G401.6 (cell line): ENCODE results near the gene CTSW.
"Not testable (repeated sequence)": the region's sequence is repeated elsewhere in the genome, so short reads cannot be mapped to it uniquely, and the experiment has no call there.

Experiments used
- FAIRE-seq: peaks from 2 replicates; lab custom pipeline; 2012; peaks lifted over from hg19 to GRCh38; lab: Jason Lieb, UNC

Gene CTSW, protein sequence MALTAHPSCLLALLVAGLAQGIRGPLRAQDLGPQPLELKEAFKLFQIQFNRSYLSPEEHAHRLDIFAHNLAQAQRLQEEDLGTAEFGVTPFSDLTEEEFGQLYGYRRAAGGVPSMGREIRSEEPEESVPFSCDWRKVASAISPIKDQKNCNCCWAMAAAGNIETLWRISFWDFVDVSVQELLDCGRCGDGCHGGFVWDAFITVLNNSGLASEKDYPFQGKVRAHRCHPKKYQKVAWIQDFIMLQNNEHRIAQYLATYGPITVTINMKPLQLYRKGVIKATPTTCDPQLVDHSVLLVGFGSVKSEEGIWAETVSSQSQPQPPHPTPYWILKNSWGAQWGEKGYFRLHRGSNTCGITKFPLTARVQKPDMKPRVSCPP

DNA sequence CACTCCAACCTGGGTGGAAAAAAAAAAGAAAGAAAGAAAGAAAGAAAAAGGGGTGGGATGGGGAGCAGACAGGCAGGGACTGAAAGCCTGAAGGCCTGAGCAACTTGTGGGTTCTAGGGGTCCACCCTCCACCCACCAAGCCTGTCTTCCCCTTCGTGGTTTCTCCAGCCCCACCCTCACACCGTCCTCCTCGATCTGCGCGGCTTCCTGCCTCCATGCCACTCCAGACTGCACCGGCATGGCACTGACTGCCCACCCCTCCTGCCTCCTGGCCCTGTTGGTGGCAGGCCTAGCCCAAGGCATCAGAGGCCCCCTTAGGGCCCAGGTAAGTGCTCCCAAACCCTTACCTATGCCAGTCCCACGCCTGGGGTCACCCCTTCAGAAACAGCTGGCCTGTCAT lies at the start of gene CTSW:
CTSW (plus strand) TSS at position 221 of the 400 bp plus-strand sequence; CDS start at position 239, 18 bp downstream.
- no peak for FAIRE-seq

DNA sequence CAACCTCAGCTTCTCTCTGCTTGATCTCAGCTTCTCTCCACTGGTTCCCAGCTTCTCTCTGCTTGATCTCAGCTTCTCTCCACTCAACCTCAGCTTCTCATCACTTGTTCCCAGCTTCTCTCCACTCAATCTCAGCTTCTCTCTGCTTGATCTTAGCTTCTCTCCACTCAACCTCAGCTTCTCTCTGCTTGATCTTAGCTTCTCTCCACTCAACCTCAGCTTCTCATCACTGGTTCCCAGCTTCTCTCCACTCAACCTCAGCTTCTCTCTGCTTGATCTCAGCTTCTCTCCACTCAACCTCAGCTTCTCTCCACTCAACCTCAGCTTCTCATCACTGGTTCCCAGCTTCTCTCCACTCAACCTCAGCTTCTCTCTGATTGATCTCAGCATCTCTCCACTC lies 47.4 kb upstream of the CTSW start:
- not testable (repeated sequence) for FAIRE-seq

DNA sequence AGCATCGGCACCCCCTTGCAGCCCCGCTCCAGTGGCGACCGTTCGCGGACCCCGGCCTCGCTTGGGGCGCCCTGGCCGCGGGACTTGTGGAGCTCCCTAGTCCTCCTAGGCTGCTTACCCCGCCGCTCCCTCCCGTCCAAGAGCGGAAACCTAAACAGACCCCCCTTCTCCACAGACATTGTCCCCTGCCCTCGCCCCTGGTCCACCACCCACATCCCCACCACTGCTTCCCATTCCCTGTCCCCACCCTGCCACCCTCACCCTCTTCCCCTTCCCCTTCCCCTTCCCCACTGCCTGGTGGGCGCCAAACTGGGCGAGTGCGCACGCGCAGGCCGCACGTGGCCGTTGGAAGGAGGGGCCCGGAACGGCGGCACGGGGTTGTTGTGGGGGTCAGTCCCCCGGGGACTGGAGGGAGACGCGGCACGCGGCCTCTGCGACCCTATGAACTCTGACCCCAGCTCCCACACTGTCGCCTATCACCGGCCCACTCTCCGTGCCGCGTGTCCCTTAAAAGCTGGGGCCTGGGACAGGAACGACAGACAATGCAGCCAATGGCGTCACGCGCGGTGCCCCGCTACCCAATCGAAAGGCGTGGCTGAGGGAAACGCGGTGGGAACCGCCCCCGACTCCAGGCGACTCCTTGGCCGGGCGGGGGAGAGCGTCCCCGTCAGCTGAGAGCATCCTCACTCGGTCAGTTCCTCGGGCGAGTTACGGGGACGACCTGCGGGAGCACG lies 46.2 kb upstream of the CTSW start, which contains the start of gene SNX32:
SNX32 (plus strand) TSS at position 667 of the 734 bp plus-strand sequence. CDS start 103 bp downstream, outside the sequence.
- no peak for FAIRE-seq

DNA sequence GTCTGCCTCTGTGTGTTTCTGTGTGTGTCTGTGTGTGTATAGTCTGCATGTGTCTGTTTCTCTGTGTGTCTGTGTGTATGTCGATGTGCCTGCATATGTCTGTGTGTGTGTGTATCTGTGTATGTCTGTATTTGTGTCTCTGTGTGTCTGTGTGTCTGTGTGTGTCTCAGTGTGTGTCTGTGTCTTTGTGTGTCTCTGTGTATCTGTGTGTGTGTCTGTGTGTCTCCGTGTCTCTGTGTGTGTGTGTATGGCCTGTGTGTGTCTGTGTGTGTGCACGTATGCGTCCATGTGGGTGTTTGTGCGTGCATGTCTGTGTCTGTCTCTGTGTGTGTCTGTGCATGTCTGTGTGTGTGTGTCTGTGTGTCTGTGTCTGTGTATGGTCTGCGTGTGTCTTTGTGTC lies 45.4 kb upstream of the CTSW start:
- no peak for FAIRE-seq

DNA sequence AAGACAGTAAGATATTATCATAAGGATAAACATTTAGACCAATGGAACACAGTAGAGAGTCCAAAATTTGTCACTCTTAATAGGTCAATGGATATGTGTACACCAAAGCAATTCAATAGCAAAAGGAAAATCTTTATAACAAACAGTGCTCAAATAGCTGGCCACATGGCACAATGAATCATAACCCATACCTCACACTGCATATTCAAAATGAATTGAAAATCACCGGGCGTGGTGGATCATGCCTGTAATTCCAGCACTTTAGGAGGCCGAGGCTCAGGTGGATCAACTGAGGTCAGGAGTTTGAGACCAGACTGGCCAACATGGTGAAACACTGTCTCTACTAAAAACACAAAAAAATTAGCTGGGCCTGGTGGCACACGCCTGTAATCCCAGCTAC lies 37.5 kb upstream of the CTSW start:
- no peak for FAIRE-seq

DNA sequence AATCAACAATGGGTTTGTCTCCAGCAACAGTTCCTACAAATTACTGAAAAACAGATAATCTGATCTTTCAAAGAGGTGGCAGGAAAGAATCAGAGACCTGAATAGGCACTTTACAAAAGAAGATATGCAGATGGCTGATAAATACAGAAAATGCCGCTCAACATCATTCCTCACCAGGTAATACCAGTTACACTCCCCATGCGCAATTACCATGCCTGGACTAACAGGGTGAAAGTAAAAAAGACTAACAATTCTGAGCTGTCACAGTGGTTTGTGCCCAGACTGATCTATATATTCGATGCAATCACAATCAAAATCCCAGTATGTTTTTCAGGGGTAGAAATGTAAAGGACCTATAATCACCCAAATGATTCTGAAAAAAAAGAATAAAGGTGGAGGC lies 35.8 kb upstream of the CTSW start:
- FAIRE-seq = no peak

DNA sequence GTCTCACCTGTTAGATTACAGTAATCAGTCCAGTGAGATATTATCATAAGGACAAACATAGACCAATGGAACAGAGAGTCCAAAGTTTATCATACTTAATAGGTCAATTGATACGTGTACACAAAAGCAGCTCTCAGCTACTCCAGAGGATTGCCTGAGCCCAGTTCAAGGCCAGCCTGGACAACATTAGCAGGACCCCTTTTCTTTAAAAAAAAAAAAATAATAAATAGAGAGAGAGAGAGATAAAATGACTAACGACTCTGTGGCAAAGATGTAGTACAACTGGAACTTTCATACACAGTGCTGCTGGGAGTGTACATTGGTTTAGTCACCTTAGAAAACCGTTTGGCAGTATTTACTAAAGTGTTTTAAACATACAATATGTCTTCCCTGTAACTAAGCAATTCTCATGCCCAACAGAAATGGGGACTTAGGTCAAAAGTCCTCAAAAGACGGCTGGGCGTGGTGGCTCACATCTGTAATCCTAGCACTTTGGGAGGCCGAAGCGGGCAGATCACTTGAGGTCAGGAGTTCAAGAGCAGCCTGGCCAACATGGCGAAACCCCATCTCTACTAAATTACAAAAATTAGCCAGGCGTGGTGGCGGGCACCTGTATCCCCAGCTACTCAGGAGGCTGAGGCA lies 35.3 kb upstream of the CTSW start:
- no peak for FAIRE-seq

DNA sequence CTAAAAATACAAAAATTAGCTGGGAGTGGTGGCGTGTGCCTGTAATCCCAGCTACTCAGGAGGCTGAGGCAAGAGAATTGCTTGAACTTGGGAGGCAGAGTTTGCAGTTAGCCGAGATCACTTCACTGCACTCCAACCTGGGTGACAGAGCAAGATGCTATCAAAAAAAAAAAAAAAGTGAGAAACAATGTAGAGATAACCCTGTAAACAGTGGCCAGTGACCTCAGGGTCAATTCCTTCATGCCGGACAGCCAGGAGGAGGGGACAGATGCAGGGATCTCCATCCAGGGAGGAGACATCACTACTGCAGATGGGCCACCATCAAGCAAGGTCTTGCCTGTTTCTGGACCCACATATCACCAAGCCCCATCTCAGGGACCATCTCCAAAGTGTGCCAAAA lies 31.9 kb upstream of the CTSW start:
- FAIRE-seq = no peak

DNA sequence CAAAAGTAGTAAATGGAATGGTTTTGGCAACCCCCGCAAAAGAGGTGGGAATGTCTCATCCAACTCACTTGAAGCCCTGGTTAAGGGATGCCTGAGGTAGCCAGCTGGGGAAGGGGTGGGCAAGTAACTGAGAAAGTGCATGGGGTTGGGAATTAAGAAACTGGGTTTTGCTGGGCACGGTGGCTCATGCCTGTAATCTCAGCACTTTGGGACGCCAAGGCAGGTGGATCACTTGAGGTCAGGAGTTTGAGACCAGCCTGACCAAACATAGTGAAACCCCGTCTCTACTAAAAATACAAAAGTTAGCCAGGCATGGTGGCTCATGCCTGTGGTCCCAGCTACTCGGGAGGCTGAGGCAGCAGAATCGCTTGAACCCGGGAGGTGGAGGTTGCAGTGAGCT lies 30.9 kb upstream of the CTSW start:
- FAIRE-seq = not testable (repeated sequence)

DNA sequence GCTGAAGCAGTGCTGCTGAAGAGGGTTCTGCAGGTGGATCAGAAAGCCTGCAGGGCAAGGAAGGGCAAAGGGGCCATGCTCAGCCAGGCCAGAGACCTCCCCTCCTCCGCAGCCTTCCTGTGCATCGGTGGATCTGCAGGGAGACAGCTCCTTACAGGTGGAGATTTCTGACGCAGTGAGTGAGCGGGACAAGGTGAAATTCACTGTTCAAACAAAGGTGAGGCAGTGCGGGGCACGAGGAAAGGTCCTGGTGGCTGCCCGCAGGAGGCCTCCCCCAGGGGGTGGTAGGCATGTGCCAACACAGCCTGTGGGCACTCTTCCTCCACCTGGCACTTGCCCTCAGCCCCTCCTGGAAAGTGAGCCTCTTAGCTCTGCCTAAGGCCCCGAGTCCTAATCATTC lies 30.3 kb upstream of the CTSW start:
- FAIRE-seq = no peak

DNA sequence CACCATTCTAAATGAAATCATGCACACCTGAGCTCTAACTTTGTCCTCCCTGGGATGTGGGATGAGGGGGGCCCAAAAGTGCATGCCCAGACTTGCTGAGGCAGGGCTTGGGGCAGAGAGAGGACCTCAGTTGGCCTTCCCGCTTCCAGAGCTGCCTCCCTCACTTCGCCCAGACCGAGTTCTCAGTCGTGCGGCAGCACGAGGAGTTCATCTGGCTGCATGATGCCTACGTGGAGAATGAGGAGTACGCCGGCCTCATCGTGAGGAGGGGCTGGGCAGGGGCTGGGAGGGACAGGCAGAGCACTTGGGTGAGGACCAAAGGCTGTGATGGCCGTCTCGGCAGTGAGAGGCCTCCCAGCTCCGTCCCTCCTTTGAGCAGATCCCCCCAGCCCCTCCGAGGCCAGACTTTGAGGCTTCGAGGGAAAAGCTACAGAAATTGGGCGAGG lies 29.8 kb upstream of the CTSW start:
- FAIRE-seq = no peak

DNA sequence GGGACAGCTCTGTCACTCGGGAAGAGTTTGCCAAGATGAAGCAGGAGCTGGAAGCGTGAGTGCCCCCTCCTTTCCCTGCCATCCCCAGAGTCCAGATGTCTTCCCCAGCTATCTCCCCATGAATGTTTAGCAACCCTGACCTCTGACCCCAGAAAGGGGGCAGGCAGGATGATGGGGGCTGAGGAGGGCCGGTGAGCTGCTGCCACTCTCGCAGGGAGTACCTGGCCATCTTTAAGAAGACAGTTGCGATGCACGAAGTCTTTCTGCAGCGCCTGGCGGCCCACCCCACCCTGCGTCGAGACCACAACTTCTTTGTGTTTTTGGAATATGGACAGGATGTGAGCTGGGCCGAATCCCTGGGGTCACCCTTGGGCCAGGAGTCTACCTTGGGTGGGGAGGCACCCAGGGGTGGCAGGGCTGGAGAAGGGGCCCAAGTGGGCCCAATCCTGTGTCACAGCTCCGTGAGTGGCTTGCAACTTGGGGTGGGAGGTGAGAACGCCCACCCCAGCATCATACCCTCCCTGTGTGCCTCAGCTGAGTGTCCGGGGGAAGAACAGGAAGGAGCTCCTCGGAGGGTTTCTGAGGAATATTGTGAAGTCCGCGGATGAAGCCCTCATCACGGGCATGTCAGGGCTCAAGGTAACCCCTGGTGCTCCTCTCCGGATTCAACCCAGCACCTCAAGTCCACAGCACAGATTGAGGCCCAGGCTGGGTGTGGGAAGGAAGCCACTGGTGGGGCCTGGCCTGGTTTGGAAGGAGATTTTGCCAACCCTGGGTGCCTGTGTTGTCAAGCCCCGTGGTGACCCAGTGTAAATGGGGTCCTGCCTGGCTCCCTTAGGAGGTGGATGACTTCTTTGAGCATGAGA lies 29.2 kb upstream of the CTSW start:
- no peak for FAIRE-seq

DNA sequence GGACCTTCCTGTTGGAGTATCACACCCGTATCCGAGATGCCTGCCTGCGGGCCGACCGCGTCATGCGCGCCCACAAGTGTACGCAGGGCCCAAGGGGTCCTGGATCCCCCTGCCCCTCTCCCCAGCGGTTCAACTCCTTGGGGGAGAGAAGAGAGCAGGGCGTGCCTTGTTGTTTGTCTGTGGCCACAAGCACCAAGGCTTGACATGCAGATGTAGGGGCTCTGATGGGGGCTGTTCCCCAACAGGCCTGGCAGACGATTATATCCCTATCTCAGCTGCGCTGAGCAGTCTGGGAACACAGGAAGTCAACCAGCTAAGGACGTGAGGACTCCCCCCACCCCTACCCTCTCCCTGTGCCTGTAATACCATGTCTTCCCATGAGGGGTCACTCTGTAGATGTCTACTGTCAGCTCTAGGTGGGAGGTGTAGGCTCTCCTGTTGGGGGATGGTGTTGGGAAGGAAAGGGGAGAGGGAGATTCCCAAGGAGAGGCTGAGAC lies 28.5 kb upstream of the CTSW start:
- FAIRE-seq = no peak

DNA sequence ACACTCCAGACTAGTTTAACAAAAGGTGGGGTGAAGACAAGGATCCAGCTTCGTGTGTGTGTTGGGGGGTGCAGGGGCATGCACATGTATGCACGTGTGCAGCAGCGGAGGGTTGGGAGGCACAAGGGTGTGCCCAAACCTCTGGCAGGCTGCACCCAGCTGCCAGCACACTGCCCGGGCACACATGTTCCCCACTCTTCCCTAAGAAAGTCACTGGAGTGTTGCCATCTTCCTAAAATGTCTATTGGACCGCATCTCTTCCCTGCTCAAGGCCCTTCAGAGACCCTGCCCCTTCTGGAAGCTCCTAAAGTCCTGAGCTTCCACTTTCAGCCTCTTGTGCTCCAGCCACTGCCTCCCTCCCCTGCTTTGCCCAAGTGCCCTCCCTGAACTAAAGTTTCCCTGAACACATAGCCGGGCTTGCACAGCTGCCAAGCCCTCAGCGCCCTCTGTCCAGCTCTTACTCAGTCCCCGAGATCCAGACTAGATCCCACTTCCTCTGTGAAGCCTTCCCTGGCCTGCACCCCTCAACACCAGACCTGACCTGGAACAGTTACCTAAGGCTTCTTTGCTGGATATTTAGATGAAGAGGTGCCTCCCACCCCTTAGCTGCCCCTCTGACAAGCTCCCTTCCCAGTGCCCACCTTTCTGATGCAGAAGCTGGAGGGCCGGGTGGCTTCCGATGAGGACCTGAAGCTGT lies 27.7 kb upstream of the CTSW start:
- FAIRE-seq = no peak

DNA sequence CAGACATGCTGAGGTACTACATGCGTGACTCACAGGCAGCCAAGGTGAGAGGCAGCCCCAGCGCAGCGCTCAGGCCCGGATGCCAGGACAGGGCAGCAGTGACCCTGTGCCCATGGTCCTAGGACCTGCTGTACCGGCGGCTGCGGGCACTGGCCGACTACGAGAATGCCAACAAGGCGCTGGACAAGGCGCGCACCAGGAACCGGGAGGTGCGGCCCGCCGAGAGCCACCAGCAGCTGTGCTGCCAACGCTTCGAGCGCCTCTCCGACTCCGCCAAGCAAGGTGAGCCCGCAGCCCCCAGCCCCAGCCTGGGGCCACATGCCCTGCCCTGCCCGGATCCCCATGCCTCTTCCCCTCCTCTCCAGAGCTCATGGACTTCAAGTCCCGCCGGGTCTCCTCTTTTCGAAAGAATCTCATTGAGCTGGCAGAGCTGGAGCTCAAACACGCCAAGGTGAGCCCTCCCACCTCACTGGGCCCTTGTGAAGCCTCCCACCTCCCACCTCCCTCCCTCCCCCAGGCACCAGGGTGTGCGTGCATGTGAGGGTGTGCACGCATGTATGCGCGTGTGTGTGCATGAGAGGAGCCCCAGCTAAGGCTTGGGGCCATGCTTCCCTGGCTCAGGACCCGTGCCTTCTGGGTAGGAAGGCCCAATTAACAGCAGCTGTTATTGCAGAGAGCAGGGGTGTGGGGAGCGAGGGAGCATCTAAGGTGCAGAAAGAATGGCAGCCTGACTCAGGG lies 27.0 kb upstream of the CTSW start:
- FAIRE-seq = no peak

DNA sequence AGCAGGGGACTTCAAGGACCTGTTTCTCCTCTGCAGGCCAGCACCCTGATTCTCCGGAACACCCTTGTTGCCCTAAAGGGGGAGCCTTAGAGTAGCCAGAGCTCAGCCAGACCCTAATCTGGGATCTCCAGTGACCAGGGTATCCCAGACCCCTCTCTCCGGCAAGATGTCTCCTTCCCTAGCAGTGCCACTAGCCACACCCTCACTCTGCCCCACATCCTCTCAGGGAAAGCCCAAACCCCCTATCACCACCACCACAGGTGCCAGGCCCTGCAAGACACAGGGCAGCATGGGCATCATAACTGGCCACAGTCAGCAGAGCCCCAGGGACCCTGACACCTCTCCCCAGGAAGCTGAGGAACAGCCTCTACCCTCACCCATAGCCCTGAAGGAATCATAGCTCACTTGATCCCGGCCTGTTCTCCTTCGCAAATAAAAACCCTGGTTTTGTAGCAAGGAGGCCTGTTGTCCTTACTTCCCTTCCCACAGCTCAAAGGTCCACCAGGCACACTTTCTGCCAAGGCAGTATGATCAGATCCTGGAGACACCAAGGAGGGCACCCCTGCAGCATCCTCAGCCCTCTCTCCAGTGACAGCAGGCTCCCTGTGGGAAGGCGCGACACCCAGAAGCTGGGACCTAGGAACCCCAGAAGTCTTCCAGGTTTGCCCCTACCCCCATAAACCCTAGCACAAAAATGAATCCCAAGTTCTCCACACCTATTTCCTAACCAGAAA lies 26.2 kb upstream of the CTSW start:
- FAIRE-seq = no peak

DNA sequence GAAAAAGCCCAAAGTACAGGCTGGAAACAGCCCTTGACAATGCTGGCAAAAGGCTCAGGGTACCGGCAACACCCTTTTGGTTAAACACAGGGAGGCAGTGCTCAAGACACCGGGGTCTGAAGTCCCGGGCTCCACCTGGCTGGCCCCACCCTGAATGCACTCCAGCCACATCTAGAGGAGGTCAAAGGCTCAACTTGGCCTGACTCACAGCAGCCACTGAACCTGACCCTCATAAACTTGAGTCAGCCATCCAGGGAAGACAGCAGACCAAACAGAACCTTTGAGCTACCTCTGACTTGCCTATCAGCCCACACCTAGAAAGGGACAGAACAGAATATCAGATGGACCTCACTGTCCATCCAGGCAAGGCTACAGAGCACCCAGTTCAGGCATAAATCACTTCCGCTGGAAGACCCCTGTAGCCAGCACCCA lies 25.5 kb upstream of the CTSW start:
- FAIRE-seq = no peak

DNA sequence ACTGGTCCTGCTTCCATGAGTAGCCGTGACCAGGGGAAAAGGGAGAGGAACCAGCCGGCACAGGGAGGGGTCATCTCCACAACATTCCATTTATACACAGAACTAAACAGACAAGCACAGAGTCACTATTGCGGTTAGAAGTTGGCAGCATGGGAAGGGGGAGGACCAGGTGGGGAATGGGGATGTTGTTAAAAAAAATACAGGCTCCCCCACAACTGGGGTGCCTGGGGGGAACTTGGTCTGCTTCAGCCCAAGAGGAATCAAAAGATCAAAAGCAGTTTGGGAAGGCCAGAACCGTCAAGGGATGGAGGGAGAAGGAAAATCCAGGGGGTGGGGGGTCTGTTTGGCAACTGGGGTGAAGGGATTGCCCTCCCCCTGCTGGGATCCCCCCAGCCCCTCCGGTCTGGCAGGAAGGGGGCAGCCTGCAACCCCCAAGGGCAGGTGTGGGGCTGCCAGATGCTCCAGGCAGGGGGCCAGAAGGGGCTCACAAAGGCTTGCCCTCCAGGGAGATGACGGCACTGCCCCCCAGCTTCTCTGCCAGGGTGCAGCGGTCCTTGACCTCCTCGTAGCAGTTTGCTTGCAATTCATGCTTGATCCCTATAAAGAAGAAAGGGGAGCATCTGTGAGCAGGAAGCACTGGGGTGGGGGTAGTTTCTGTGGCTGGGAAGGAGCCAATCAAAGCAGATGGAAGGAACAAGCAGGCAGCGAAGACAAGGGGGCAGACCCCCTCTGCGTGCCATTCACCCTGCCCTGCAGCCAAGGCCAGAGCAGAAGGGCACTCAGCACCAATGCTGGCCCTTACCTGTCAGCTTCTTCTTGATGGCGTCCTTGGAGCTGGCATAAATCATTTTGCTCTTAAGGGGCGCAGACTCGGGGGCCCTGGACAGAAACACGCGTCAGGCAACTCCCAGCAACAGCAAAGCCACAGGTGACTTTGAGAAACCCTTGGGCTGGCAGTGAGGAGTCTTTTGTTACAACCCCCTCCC lies 24.5 kb upstream of the CTSW start:
- no peak for FAIRE-seq
